MG63 (cell line): Measurements from ENCODE around the gene NDUFA12. TPM values are rescaled to one million over a fixed set of nuclear protein-coding genes. Genes with fewer than 3 reads are reported as not detected.
"Not testable (repeated sequence)": the region's sequence is repeated elsewhere in the genome, so short reads cannot be mapped to it uniquely, and the experiment has no call there.

ENCODE experiments used
- DNase-seq: peaks from one replicate; pipeline ENCODE4 v3.0.0-alpha.2; 2020
- H3K27me3 ChIP-seq: fragments of 250-450 bp; sonication (Bioruptor Pico); 2 replicates; pipeline ENCODE4 v1.5.1; 2020; ENCODE audit warnings: mild to moderate bottlenecking, moderate library complexity
- H3K36me3 ChIP-seq: fragments of 250-450 bp; sonication (Bioruptor Pico); 2 replicates; pipeline ENCODE4 v1.5.1; 2020; ENCODE audit warnings: mild to moderate bottlenecking, moderate library complexity
- H3K4me3 ChIP-seq: fragments of 250-450 bp; sonication (Bioruptor Pico); 2 replicates; pipeline ENCODE4 v1.5.1; 2020; ENCODE audit warnings: mild to moderate bottlenecking, moderate library complexity
- H3K9me3 ChIP-seq: fragments of 250-450 bp; sonication (Bioruptor Pico); 2 replicates; pipeline ENCODE4 v1.5.1; 2020; ENCODE audit warnings: mild to moderate bottlenecking, moderate library complexity
- total RNA-seq: library from RNA; depleted of rRNA; stranded (reverse); fragments of >200 nt; shearing (Covaris generic); gene quantifications from 2 replicates; pipeline ENCODE4 v1.2.3, GENCODE V29; 2014; ENCODE audit warnings: low replicate concordance; rRNA removed

Gene NDUFA12
- total RNA-seq = 167 and 264 TPM in 2 replicates

DNA sequence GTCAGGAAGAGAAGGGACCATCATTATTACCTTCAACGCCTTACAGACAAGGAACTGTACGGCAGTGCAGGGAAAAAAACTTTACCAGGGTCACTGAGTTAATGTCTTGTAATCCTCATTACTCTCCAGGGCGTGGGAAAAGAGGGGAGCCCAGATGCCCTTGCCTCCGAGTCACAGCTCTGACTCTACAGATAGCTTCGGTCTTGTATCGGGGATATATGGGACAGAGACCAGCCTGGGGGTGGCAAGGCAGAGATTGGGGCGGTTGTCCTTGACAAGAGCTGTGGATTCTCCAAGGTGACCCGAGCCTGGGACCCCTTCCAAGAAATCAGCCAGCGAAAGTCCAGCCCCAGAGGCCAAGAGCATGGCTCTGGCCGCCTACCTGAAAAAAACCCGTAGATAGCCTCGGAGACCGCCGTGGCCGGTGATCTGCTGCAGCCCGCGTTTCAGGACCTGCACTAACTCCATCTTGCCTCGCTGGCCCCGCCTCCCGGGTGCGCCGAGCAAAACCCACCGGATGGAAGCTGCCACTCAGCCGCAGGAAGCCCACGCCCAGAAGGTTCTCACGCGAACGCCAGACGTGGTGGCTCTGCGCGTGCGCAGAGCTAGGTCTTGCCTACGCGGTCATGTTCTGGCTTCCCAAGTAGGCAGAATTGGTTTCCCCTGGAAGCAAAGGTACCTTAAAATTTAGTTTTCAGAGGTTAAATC is at the start of gene NDUFA12:
TSS of gene NDUFA12 (minus strand) at position 485 of the 708 bp plus-strand sequence. CDS start at position 468, 17 bp downstream.
- H3K27me3 ChIP-seq = no peaks in the 10 kb centered on the region
- H3K4me3 ChIP-seq = peak within 1 kb of the TSS; percentile 95
- peaks cover 6% of the 10 kb centered on the region for H3K9me3 ChIP-seq
- peaks cover 3% of the 10 kb centered on the region for H3K36me3 ChIP-seq
- DNase-seq = peak; percentile 97

DNA sequence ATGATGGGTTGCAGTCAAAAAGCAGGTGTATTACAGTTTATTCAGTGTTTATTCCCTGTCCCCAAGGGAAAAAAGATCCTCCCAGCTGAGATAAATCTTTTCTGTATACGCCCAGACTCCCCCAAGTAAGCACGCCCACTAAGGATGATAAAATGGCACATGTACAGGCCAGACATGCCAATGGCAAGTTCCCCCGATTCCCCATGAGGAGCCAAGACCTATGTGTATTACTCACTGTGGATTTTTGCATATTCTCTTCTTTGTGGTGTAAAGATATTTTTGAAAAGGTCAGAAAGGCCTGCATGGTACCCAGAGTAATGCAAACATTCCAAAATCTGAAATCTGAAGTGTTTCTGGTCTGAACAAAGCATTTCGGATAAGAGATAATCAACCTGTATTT is 47.7 kb upstream of the NDUFA12 start:
- no peak for DNase-seq
- peaks cover 49% of the 10 kb centered on the region for H3K36me3 ChIP-seq
- H3K27me3 ChIP-seq = no peaks in the 10 kb centered on the region
- H3K4me3 ChIP-seq = no peak overlapping the region
- H3K9me3 ChIP-seq = no peaks in the 10 kb centered on the region

GRCh38 chr12:95037906-95038305 is 34.4 kb upstream of the NDUFA12 start:
- DNase-seq = no peak
- peaks cover 23% of the 10 kb centered on the region for H3K36me3 ChIP-seq
- H3K4me3 ChIP-seq = no peak overlapping the region
- H3K9me3 ChIP-seq = no peaks in the 10 kb centered on the region
- no peaks in the 10 kb centered on the region for H3K27me3 ChIP-seq

- DNase-seq = no peak
- H3K36me3 ChIP-seq = peaks cover 23% of the 10 kb centered on the region
- H3K9me3 ChIP-seq = no peaks in the 10 kb centered on the region
- H3K27me3 ChIP-seq = no peaks in the 10 kb centered on the region
- H3K4me3 ChIP-seq = no peak overlapping the region
Observed at GRCh38 chr12:95034750-95035149, 31.3 kb upstream of the NDUFA12 start.

DNA sequence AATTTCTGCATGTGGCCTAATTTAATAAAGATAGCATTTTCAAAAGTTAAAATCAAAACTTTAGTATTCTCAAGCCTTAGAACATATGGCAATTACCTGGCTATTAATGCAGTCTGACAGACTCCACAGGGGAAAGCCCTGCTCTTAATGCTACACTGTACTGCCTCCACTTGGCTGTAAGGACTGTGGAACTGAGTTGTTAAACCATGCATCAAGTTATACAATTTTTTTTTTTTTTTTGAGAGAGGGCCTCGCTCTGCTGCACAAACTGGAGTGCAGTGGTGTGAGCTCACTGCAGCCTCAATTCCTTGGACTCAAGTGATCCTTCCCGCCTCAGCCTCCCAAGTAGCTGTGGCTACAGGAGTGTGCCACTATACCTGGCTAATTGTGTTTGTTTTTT is 19.0 kb upstream of the NDUFA12 start:
- Histone ChIP-seq H3K9me3 (no peaks in the 10 kb centered on the region), H3K36me3 (peaks cover 16% of the 10 kb centered on the region), H3K27me3 (no peaks in the 10 kb centered on the region), H3K4me3 (no peak overlapping the region)
- no peak for DNase-seq

DNA sequence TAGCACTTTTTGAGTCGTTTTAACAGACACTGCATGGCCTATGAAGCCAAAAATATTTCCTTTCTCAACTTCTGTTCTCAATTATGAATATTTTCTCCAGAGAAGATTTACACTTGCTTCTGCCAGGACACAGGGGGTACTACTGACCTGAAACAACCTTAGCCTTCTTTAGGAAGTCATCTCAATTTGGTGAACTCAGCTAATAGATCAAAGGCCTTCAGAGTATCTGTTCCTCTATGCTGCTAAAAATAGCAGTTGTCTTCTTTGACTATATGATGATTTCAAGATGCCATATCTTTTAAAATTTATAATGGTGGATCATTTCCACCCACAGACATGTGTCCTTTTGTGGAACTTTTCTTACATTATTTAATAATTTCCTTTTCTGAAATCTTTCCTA is 14.0 kb upstream of the NDUFA12 start:
- peaks cover 3% of the 10 kb centered on the region; the same call in 1 of the 2 replicates for H3K9me3 ChIP-seq
- H3K27me3 ChIP-seq = no peaks in the 10 kb centered on the region
- no peak overlapping the region for H3K4me3 ChIP-seq
- H3K36me3 ChIP-seq = no peaks in the 10 kb centered on the region; the same call in 1 of the 2 replicates
- no peak for DNase-seq

- H3K4me3 ChIP-seq = no peak overlapping the region
- no peaks in the 10 kb centered on the region for H3K27me3 ChIP-seq
- no peaks in the 10 kb centered on the region; the same call in 1 of the 2 replicates for H3K36me3 ChIP-seq
- peaks cover 3% of the 10 kb centered on the region; the same call in 1 of the 2 replicates for H3K9me3 ChIP-seq
- no peak for DNase-seq
Observed at GRCh38 chr12:95016120-95016519, 12.6 kb upstream of the NDUFA12 start.

- Histone ChIP-seq H3K36me3 (no peaks in the 10 kb centered on the region), H3K27me3 (no peaks in the 10 kb centered on the region), H3K4me3 (no peak overlapping the region), H3K9me3 (peaks cover 4% of the 10 kb centered on the region; the same call in 1 of the 2 replicates)
- DNase-seq = no peak
Observed at GRCh38 chr12:95014554-95014953, 11.1 kb upstream of the NDUFA12 start.

- Histone ChIP-seq H3K4me3 (no peak overlapping the region), H3K36me3 (no peaks in the 10 kb centered on the region), H3K27me3 (no peaks in the 10 kb centered on the region), H3K9me3 (peaks cover 10% of the 10 kb centered on the region)
- DNase-seq = no peak
Observed at GRCh38 chr12:95006206-95006605, 2.7 kb upstream of the NDUFA12 start.

DNA sequence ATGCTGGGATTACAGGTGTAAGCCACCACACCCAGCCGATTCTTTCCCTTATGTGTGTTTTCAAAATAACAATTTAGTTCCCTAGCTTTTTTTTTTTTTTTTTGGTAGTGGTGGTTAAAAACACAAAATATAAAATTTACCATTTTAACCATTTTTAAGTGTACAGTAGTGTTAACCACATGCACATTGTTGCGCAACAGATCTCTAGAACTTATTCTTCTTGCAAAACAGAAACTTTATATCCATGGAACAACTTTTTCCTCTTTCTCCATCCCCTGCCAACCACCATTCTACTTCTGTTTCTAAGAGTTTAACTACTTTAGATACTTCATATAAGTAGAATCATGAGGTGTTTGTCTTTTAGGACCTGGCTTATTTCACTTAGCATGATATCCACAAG is 1.1 kb upstream of the NDUFA12 start:
- H3K36me3 ChIP-seq = no peaks in the 10 kb centered on the region; the same call in 1 of the 2 replicates
- H3K4me3 ChIP-seq = no peak overlapping the region
- DNase-seq = no peak
- peaks cover 9% of the 10 kb centered on the region for H3K9me3 ChIP-seq
- H3K27me3 ChIP-seq = no peaks in the 10 kb centered on the region

GRCh38 chr12:95003921-95004272 is 400 bp upstream of the NDUFA12 start:
- no peaks in the 10 kb centered on the region; the same call in none of the 2 replicates for H3K36me3 ChIP-seq
- peaks cover 8% of the 10 kb centered on the region for H3K9me3 ChIP-seq
- no peak for DNase-seq
- H3K27me3 ChIP-seq = no peaks in the 10 kb centered on the region
- H3K4me3 ChIP-seq = peak overlapping the region; percentile 95

DNA sequence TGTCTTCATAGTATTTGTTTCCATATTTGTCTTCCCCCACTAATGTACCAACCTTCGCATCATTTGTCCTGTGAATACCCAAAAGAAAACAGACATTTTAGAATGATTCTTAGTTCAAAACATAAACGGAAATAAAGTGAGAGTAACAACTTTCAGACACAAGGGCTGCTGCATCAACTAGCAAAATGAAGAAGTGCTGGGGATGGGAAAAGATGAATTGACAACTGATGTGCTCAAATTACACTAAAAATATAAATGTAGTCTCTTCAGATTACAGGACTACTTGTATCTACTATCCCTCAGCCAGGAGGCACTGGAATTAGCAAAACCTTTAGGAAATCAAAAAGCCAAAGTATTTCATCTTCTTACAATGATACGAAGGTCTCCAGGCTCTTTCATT is 743 bp downstream of the NDUFA12 start:
- Histone ChIP-seq H3K27me3 (no peaks in the 10 kb centered on the region), H3K4me3 (peak overlapping the region; percentile 95), H3K9me3 (peaks cover 2% of the 10 kb centered on the region), H3K36me3 (peaks cover 3% of the 10 kb centered on the region)
- no peak for DNase-seq

GRCh38 chr12:94998326-94998725 is 5.2 kb downstream of the NDUFA12 start:
- DNase-seq = no peak
- Histone ChIP-seq H3K27me3 (no peaks in the 10 kb centered on the region), H3K36me3 (peaks cover 21% of the 10 kb centered on the region), H3K9me3 (no peaks in the 10 kb centered on the region), H3K4me3 (no peak overlapping the region)

GRCh38 chr12:94997726-94998125 is 5.8 kb downstream of the NDUFA12 start:
- Histone ChIP-seq H3K36me3 (peaks cover 21% of the 10 kb centered on the region), H3K4me3 (no peak overlapping the region), H3K9me3 (no peaks in the 10 kb centered on the region), H3K27me3 (no peaks in the 10 kb centered on the region)
- DNase-seq = no peak

- no peak overlapping the region for H3K4me3 ChIP-seq
- H3K36me3 ChIP-seq = peaks cover 27% of the 10 kb centered on the region
- no peak for DNase-seq
- no peaks in the 10 kb centered on the region for H3K9me3 ChIP-seq
- H3K27me3 ChIP-seq = no peaks in the 10 kb centered on the region
Observed at GRCh38 chr12:94997061-94997460, 6.4 kb downstream of the NDUFA12 start.

GRCh38 chr12:94994312-94994711 is 9.2 kb downstream of the NDUFA12 start:
- DNase-seq = peak; percentile 65
- Histone ChIP-seq H3K27me3 (no peaks in the 10 kb centered on the region), H3K4me3 (no peak overlapping the region), H3K36me3 (peaks cover 31% of the 10 kb centered on the region), H3K9me3 (no peaks in the 10 kb centered on the region)

DNA sequence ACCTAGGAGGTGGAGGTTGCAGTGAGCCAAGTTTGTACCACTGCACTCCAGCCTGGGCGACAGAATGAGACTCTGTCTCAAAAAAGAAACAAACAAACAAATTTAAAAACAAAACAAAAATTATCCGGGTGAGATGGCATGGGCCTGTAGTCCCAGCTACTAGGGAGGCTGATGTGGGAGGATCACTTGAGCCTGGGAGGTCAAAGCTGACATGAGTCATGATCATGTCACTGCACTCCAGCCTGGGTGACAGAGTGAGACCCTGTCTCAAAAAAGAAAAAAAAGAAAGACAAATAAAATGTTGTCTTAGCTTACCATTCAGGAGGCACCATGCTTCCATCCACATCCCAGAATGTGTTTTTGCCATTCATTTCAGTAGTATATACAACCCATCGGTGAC is 9.6 kb downstream of the NDUFA12 start:
- H3K27me3 ChIP-seq, DNase-seq, H3K9me3 ChIP-seq, H3K4me3 ChIP-seq: not testable (repeated sequence)
- H3K36me3 ChIP-seq = peaks cover 31% of the 10 kb centered on the region

DNA sequence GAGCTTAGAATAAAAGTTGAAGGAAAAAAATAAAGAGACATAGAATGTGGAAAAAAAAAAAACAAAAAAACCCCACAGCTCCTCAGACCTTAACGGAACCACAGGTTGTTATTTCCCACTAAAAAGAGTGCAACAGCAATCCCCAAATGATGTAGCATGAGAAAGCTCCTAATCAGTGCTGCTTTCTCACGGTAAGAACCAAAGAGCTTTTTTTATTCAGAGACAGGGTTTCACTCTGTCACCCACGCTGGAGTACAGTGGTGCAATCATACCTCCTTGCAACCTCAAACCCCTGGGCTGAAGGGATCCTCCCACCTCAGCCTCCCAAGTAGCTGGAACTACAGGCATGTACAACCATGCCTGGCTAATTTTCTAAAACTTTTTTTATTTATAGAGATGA is 13.3 kb downstream of the NDUFA12 start:
- DNase-seq = no peak
- H3K27me3 ChIP-seq = no peaks in the 10 kb centered on the region
- no peaks in the 10 kb centered on the region for H3K9me3 ChIP-seq
- peaks cover 22% of the 10 kb centered on the region for H3K36me3 ChIP-seq
- H3K4me3 ChIP-seq = no peak overlapping the region
